ENCODE results near the gene KIF3A.

The KIF3A gene

DNA sequence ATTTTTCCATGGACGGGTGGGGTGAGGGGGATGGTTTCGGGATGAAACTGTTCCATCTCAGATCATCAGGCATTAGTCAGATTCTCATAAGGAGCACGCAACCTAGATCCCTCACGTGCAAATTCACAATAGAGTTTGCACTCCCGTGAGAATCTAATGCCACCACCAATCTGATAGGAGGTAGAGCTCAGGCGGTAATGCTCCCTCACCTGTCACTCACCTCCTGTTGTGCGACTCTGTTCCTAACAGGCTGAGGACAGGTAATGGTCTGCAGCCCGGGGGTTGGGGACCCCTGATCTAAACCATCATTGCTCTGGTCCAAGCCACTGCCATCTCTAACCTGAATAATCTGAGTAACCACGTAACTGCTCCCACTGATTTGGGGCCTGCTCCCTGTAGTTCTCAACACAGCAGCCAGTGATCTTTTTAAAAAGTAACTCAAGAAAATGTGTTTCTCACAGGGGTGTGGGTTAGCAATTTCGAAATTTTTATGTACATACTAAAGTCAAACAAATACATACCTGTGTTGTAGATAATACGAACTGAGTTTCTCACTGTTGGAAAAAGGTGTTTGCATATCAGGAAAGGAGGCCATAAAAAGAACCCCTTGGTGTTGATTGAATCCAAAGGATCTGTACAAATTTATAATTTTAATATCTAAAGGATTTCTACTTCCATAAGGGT is 90.6 kb downstream of the KIF3A start:
- peaks cover 0 to 10% (median 5%) of the 10 kb centered on the region in 5 donors for H3K9me3 ChIP-seq (ENCODE audit: control insufficient read depth in 5 of 5, low read length in 5 of 5)
- no peaks in the 10 kb centered on the region for H3K27me3 ChIP-seq (ENCODE audit: control insufficient read depth in 5 of 5, insufficient read depth in 4 of 5, low read length in 5 of 5)
- no peak overlapping the region for H3K27ac ChIP-seq (ENCODE audit: low read depth, low read length)
- peaks cover 5 to 16% (median 15%) of the 10 kb centered on the region in 5 donors for H3K36me3 ChIP-seq (ENCODE audit: control insufficient read depth in 5 of 5, insufficient read depth in 5 of 5, low read length in 5 of 5)
- H3K4me3 ChIP-seq (ENCODE audit: low read depth in 1 of 5, low read length in 5 of 5) = no peak overlapping the region
- no peaks in the 10 kb centered on the region for H3K4me1 ChIP-seq (ENCODE audit: control insufficient read depth in 5 of 5, insufficient read depth in 5 of 5, low read length in 5 of 5)
- no peak overlapping the region for H3K9ac ChIP-seq (ENCODE audit: low read length in 5 of 5)

DNA sequence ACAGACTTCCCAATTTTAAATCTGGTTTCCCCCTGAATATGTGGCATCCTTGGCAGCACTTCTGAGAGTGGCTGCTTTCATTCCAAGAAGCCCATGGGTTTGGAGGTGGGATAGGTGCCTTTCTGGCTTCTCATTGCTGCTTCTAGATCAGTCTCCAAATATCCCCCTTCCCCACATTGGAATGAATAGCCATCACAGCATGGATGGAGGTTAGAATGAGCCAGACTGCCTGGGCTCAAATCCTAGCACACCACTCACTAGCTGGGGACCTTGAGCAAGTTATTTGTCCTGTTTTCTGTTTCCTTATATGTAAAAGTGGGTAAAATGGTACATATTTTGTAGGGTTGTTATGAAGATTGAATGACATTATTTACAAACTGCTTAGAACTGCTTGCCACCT is 93.2 kb downstream of the KIF3A start:
- Histone ChIP-seq H3K27me3 (ENCODE audit: control insufficient read depth in 5 of 5, insufficient read depth in 4 of 5, low read length in 5 of 5) (no peaks in the 10 kb centered on the region), H3K9me3 (ENCODE audit: control insufficient read depth in 5 of 5, low read length in 5 of 5) (peaks cover 0 to 10% (median 5%) of the 10 kb centered on the region in 5 donors), H3K9ac (ENCODE audit: low read length in 5 of 5) (no peak overlapping the region), H3K27ac (ENCODE audit: low read depth, low read length) (no peak overlapping the region), H3K4me3 (ENCODE audit: low read depth in 1 of 5, low read length in 5 of 5) (no peak overlapping the region), H3K36me3 (ENCODE audit: control insufficient read depth in 5 of 5, insufficient read depth in 5 of 5, low read length in 5 of 5) (peaks cover 8 to 38% (median 32%) of the 10 kb centered on the region in 5 donors), H3K4me1 (ENCODE audit: control insufficient read depth in 5 of 5, insufficient read depth in 5 of 5, low read length in 5 of 5) (no peaks in the 10 kb centered on the region)
